Coronary artery (tissue), 2 donors: ENCODE data around the gene RHEX.

Experiments used
- DNase-seq: peaks from one replicate; pipeline ENCODE4 v3.0.0-alpha.2; 2017; ENCODE audit warnings: low spot score
- H3K27ac ChIP-seq, 2 donors: fragments of 200-600 bp; sonication (generic); one replicate each; pipeline ENCODE4 v1.5.1; 2016 to 2019
- H3K4me3 ChIP-seq: fragments of 200-600 bp; sonication (generic); 2 replicates; pipeline ENCODE4 v1.5.1; 2016; ENCODE audit warnings: mild to moderate bottlenecking, moderate library complexity
- CTCF ChIP-seq: fragments of 200-600 bp; sonication (generic); IDR thresholded peaks from one replicate; pipeline ENCODE4 v1.5.1; 2019; ENCODE audit warnings: antibody characterized with exemption

The RHEX gene

GRCh38 chr1:206039046-206039973 is 13.7 kb upstream of the RHEX start:
- H3K4me3 ChIP-seq: no peak overlapping the region
- no peak for DNase-seq
- no peak overlapping the region for H3K27ac ChIP-seq
- no peak for TF ChIP-seq CTCF

- Histone ChIP-seq H3K4me3 (no peak overlapping the region), H3K27ac (no peak overlapping the region)
- TF ChIP-seq CTCF: no peak
- DNase-seq: no peak
Measured at GRCh38 chr1:206040328-206040727, 12.6 kb upstream of the RHEX start.

- no peak overlapping the region for H3K27ac ChIP-seq
- no peak for DNase-seq
- H3K4me3 ChIP-seq: no peak overlapping the region
- TF ChIP-seq CTCF: no peak
Measured at GRCh38 chr1:206041640-206042039, 11.3 kb upstream of the RHEX start.

GRCh38 chr1:206047271-206047670 is 5.7 kb upstream of the RHEX start:
- Histone ChIP-seq H3K27ac (no peak overlapping the region), H3K4me3 (no peak overlapping the region)
- no peak for TF ChIP-seq CTCF
- DNase-seq: no peak

GRCh38 chr1:206048582-206048981 is 4.4 kb upstream of the RHEX start:
- no peak for DNase-seq
- Histone ChIP-seq H3K27ac (no peak overlapping the region), H3K4me3 (no peak overlapping the region)
- no peak for TF ChIP-seq CTCF

- no peak for DNase-seq
- TF ChIP-seq CTCF: no peak
- Histone ChIP-seq H3K4me3 (no peak overlapping the region), H3K27ac (no peak overlapping the region)
Measured at GRCh38 chr1:206049293-206049692, 3.7 kb upstream of the RHEX start.
